Astrocyte (in vitro differentiated cells and primary cell): ENCODE data around the gene ATAD3A. TPM values are rescaled to one million over a fixed set of nuclear protein-coding genes. Genes with fewer than 3 reads are reported as not detected.
"Not testable (repeated sequence)": the region's sequence is repeated elsewhere in the genome, so short reads cannot be mapped to it uniquely, and the experiment has no call there.

Experiments used
- DNase-seq: peaks from one replicate; pipeline ENCODE4 v3.0.0-alpha.2; 2010; ENCODE audit warnings: low read depth
- FAIRE-seq: peaks from 2 replicates; lab custom pipeline; 2011; peaks lifted over from hg19 to GRCh38; lab: Jason Lieb, UNC
- H2AFZ ChIP-seq: 2 replicates; pipeline ENCODE4 v1.6.0; 2012; ENCODE audit warnings: low read depth, low read length, inconsistent platforms
- H3K27ac ChIP-seq: 2 replicates; pipeline ENCODE4 v1.5.1; 2011; ENCODE audit warnings: low read depth, low read length, inconsistent platforms
- H3K27me3 ChIP-seq: 2 replicates; pipeline ENCODE4 v1.6.0; 2011; ENCODE audit warnings: low read length, inconsistent platforms; ENCODE audit not compliant: insufficient read depth
- H3K36me3 ChIP-seq: 2 replicates; pipeline ENCODE4 v1.5.1; 2011; ENCODE audit warnings: low read length, inconsistent platforms; ENCODE audit not compliant: insufficient read depth
- H3K4me1 ChIP-seq: 2 replicates; pipeline ENCODE4 v1.5.1; 2011; ENCODE audit warnings: low read length, inconsistent platforms; ENCODE audit not compliant: insufficient read depth
- H3K4me2 ChIP-seq: 2 replicates; pipeline ENCODE4 v1.6.0; 2012; ENCODE audit warnings: low read length, inconsistent platforms
- H3K4me3 ChIP-seq: 2 replicates; pipeline ENCODE4 v1.5.1; 2011; ENCODE audit warnings: low read depth, mild to moderate bottlenecking, low read length, inconsistent platforms; ENCODE audit not compliant: insufficient read depth
- H3K79me2 ChIP-seq: 2 replicates; pipeline ENCODE4 v1.6.0; 2012; ENCODE audit warnings: mild to moderate bottlenecking, low read length, inconsistent platforms; ENCODE audit not compliant: insufficient read depth
- H3K9ac ChIP-seq: 2 replicates; pipeline ENCODE4 v1.6.0; 2012; ENCODE audit warnings: mild to moderate bottlenecking, low read length, inconsistent platforms
- H3K9me3 ChIP-seq: 2 replicates; pipeline ENCODE4 v1.5.1; 2012; ENCODE audit warnings: low read depth, mild to moderate bottlenecking, low read length, inconsistent platforms; ENCODE audit not compliant: insufficient read depth
- H4K20me1 ChIP-seq: 2 replicates; pipeline ENCODE4 v1.6.0; 2012; ENCODE audit warnings: low read length, inconsistent platforms; ENCODE audit not compliant: insufficient read depth
- H3K27ac Mint-ChIP-seq: one replicate; pipeline ENCODE4 v1.8.0; 2021; ENCODE audit warnings: mild to moderate bottlenecking, mixed read lengths; ENCODE audit not compliant: unreplicated experiment
- H3K27me3 Mint-ChIP-seq: one replicate; pipeline ENCODE4 v1.8.0; 2021; ENCODE audit warnings: low read depth, mixed read lengths; ENCODE audit not compliant: unreplicated experiment
- H3K36me3 Mint-ChIP-seq: one replicate; pipeline ENCODE4 v1.8.0; 2021; ENCODE audit warnings: low read depth, mixed read lengths; ENCODE audit not compliant: unreplicated experiment
- H3K4me1 Mint-ChIP-seq: one replicate; pipeline ENCODE4 v1.8.0; 2021; ENCODE audit warnings: low read depth, mixed read lengths; ENCODE audit not compliant: unreplicated experiment
- H3K4me3 Mint-ChIP-seq: one replicate; pipeline ENCODE4 v1.8.0; 2021; ENCODE audit warnings: mild to moderate bottlenecking, moderate library complexity, mixed read lengths; ENCODE audit not compliant: unreplicated experiment
- H3K9me3 Mint-ChIP-seq: one replicate; pipeline ENCODE4 v1.8.0; 2021; ENCODE audit warnings: mild to moderate bottlenecking, mixed read lengths; ENCODE audit not compliant: unreplicated experiment
- CTCF ChIP-seq: IDR thresholded peaks from 2 replicates; pipeline ENCODE4 v1.5.1; 2011; ENCODE audit warnings: low read depth, mild to moderate bottlenecking, inconsistent platforms, low read length, moderate library complexity; ENCODE audit not compliant: insufficient read depth
- EZH2 ChIP-seq: IDR thresholded peaks from 2 replicates; pipeline ENCODE4 v1.6.1; 2012; ENCODE audit warnings: mild to moderate bottlenecking, low read length, inconsistent platforms; ENCODE audit not compliant: insufficient read depth
- total RNA-seq: library from RNA; stranded (reverse); gene quantifications from 2 replicates; pipeline ENCODE4 v1.2.1, GENCODE V29; 2021

The ATAD3A gene
- total RNA-seq, 1 donor from 2014 or later, result 54.9 TPM

GRCh38 chr1:1529321-1529720, 17.4 kb downstream of the ATAD3A start:
- peaks cover 3% of the 10 kb centered on the region for H3K36me3 ChIP-seq
- Mint-ChIP-seq H3K4me3 (no peak overlapping the region), H3K4me1 (no peaks in the 10 kb centered on the region), H3K27ac (no peak overlapping the region), H3K9me3 (peaks cover 8% of the 10 kb centered on the region), H3K27me3 (no peaks in the 10 kb centered on the region), H3K36me3 (peaks cover 13% of the 10 kb centered on the region)
- DNase-seq (no peak), FAIRE-seq (no peak)
- H3K27me3 ChIP-seq, result no peaks in the 10 kb centered on the region
- H3K9me3 ChIP-seq, result peaks cover 4% of the 10 kb centered on the region
- peaks cover 5% of the 10 kb centered on the region for H4K20me1 ChIP-seq
- H3K79me2 ChIP-seq, result no peaks in the 10 kb centered on the region
- no peak overlapping the region for H3K4me2 ChIP-seq
- H3K9ac ChIP-seq, result no peak overlapping the region
- H3K27ac ChIP-seq, result no peak overlapping the region
- H2AFZ ChIP-seq, result no peak overlapping the region
- TF ChIP-seq EZH2, result no peak
- TF ChIP-seq CTCF, result no peak
- no peaks in the 10 kb centered on the region for H3K4me1 ChIP-seq
- H3K4me3 ChIP-seq, result no peak overlapping the region

GRCh38 chr1:1529936-1530335, 18.0 kb downstream of the ATAD3A start:
- peaks cover 4% of the 10 kb centered on the region for H3K9me3 ChIP-seq
- FAIRE-seq (no peak), DNase-seq (no peak)
- H3K36me3 ChIP-seq, result peaks cover 3% of the 10 kb centered on the region
- TF ChIP-seq EZH2 (no peak), CTCF (no peak)
- H3K4me1 Mint-ChIP-seq, result no peaks in the 10 kb centered on the region
- H3K9me3 Mint-ChIP-seq, result peaks cover 8% of the 10 kb centered on the region
- H3K79me2 ChIP-seq, result no peaks in the 10 kb centered on the region
- H3K4me2 ChIP-seq, result no peak overlapping the region
- H3K27ac Mint-ChIP-seq, result no peak overlapping the region
- H3K4me1 ChIP-seq, result no peaks in the 10 kb centered on the region
- peaks cover 5% of the 10 kb centered on the region for H4K20me1 ChIP-seq
- no peak overlapping the region for H3K4me3 Mint-ChIP-seq
- H3K27ac ChIP-seq, result no peak overlapping the region
- no peaks in the 10 kb centered on the region for H3K27me3 Mint-ChIP-seq
- no peak overlapping the region for H3K4me3 ChIP-seq
- no peaks in the 10 kb centered on the region for H3K27me3 ChIP-seq
- H3K36me3 Mint-ChIP-seq, result peaks cover 13% of the 10 kb centered on the region
- H3K9ac ChIP-seq, result no peak overlapping the region
- no peak overlapping the region for H2AFZ ChIP-seq

- Histone ChIP-seq H3K27ac (no peak overlapping the region), H3K9me3 (peaks cover 4% of the 10 kb centered on the region), H3K79me2 (peaks cover 9% of the 10 kb centered on the region), H3K4me2 (no peak overlapping the region), H4K20me1 (peaks cover 9% of the 10 kb centered on the region), H3K4me1 (no peaks in the 10 kb centered on the region), H3K4me3 (no peak overlapping the region), H3K27me3 (no peaks in the 10 kb centered on the region), H2AFZ (no peak overlapping the region), H3K36me3 (peaks cover 3% of the 10 kb centered on the region), H3K9ac (no peak overlapping the region)
- TF ChIP-seq CTCF, result no peak
- no peak for TF ChIP-seq EZH2
- Mint-ChIP-seq H3K27me3 (no peaks in the 10 kb centered on the region), H3K9me3 (peaks cover 8% of the 10 kb centered on the region), H3K4me3 (no peak overlapping the region), H3K27ac (no peak overlapping the region), H3K4me1 (no peaks in the 10 kb centered on the region), H3K36me3 (peaks cover 13% of the 10 kb centered on the region)
- no peak for FAIRE-seq
- DNase-seq, result no peak
These were observed 20.0 kb downstream of the ATAD3A start for GRCh38 chr1:1531947-1532346.

- peaks cover 11% of the 10 kb centered on the region for H3K36me3 ChIP-seq
- not testable (repeated sequence) for H3K27ac Mint-ChIP-seq
These were observed 21.4 kb downstream of the ATAD3A start for GRCh38 chr1:1533176-1533893.

More at GRCh38 chr1:1533176-1533893, 21.4 kb downstream of the ATAD3A start:
- H3K4me2 ChIP-seq, H3K9ac ChIP-seq, H3K4me3 ChIP-seq, H3K27ac ChIP-seq, H3K27me3 Mint-ChIP-seq, H3K9me3 ChIP-seq, H3K9me3 Mint-ChIP-seq, FAIRE-seq, H3K4me1 ChIP-seq, H3K4me3 Mint-ChIP-seq, H3K27me3 ChIP-seq, DNase-seq, H2AFZ ChIP-seq, H3K4me1 Mint-ChIP-seq: not testable (repeated sequence)
- peaks cover 13% of the 10 kb centered on the region for H3K36me3 Mint-ChIP-seq
- Histone ChIP-seq H3K79me2 (peaks cover 23% of the 10 kb centered on the region), H4K20me1 (peaks cover 23% of the 10 kb centered on the region)
